ENCODE measurements around the gene RNF181. TPM values are rescaled to one million over a fixed set of nuclear protein-coding genes. Genes with fewer than 3 reads are reported as not detected.

Gene RNF181
- total and polyA plus RNA-seq, 2 of the 13 experiments (the other 11 are each of a cell fraction or from before 2014, with no cell fraction given): 224 to 578 TPM

- no peak for TF ChIP-seq HNF1A (IDR thresholded peaks at IDR 0.05; ENCODE audit: low read depth)
- no peak for TF ChIP-seq HNF1A (CRISPR knock-in tag; IDR thresholded peaks at IDR 0.05; ENCODE audit: borderline replicate concordance)
- peak; percentile 55; the same call in 1 of the 2 replicates for TF ChIP-seq KMT2A (CRISPR knock-in tag; IDR thresholded peaks at IDR 0.05)
- TF ChIP-seq ZNF777 (CRISPR knock-in tag; IDR thresholded peaks at IDR 0.05): 0 out of 2 replicates have a peak, but pooled peaks have one; percentile 17
- TF ChIP-seq ZNF460 (CRISPR knock-in tag; IDR thresholded peaks at IDR 0.05; ENCODE audit: borderline replicate concordance): no peak
- 0 out of 2 replicates have a peak, but pooled peaks have one; percentile 59 for TF ChIP-seq BRCA1 (CRISPR knock-in tag; IDR thresholded peaks at IDR 0.05)
- 0 out of 2 replicates have a peak, but pooled peaks have one; percentile 44 for TF ChIP-seq NR2F2 (IDR thresholded peaks at IDR 0.05; ENCODE audit: borderline replicate concordance, low read depth)
- TF ChIP-seq ZNF331 (CRISPR knock-in tag; IDR thresholded peaks at IDR 0.05): no peak
- TF ChIP-seq JUND (CRISPR knock-in tag; IDR thresholded peaks at IDR 0.05): no peak
- no peak for TF ChIP-seq ARNTL (CRISPR knock-in tag; IDR thresholded peaks at IDR 0.05)
- TF ChIP-seq JDP2 (CRISPR knock-in tag; IDR thresholded peaks at IDR 0.05; ENCODE audit: borderline replicate concordance): no peak
- no peak for TF ChIP-seq ZNF343 (CRISPR knock-in tag; IDR thresholded peaks at IDR 0.05)
- TF ChIP-seq HINFP (CRISPR knock-in tag; IDR thresholded peaks at IDR 0.05; ENCODE audit: low read depth): no peak
- TF ChIP-seq DMTF1 (CRISPR knock-in tag; IDR thresholded peaks at IDR 0.05): no peak
- 0 out of 2 replicates have a peak, but pooled peaks have one; percentile 11 for TF ChIP-seq ZNF556 (CRISPR knock-in tag; IDR thresholded peaks at IDR 0.05; ENCODE audit: borderline replicate concordance)
- TF ChIP-seq AGO2 (optimal IDR thresholded peaks at IDR 0.05; ENCODE audit: low read depth, low read length): no peak
- TF ChIP-seq ZNF264 (CRISPR knock-in tag; IDR thresholded peaks at IDR 0.05): no peak
Measured at GRCh38 chr2:85577386-85578242, 17.9 kb upstream of the RNF181 start, which contains the start of gene VAMP8 (continued).
